DOHH2 (cell line): ENCODE measurements around the gene MYO1D.

Source experiments
- H3F3A ChIP-seq: fragments of 200-600 bp; sonication (generic), shearing (Covaris generic); 2 replicates; pipeline ENCODE4 v1.6.0; 2016; ENCODE audit warnings: antibody characterized with exemption, mild to moderate bottlenecking; ENCODE audit not compliant: control insufficient read depth, insufficient read depth
- H3K27ac ChIP-seq: fragments of 200-600 bp; sonication (generic); 2 replicates; pipeline ENCODE4 v1.5.1; 2014; ENCODE audit warnings: low read depth, mild to moderate bottlenecking, low read length, moderate library complexity
- H3K27me3 ChIP-seq: fragments of 200-600 bp; sonication (generic); 2 replicates; pipeline ENCODE4 v1.6.1; 2014; ENCODE audit warnings: mild to moderate bottlenecking, low read length, mixed read lengths; ENCODE audit not compliant: control insufficient read depth
- H3K36me3 ChIP-seq: fragments of 200-600 bp; sonication (generic); 2 replicates; pipeline ENCODE4 v1.6.1; 2014; ENCODE audit warnings: mild to moderate bottlenecking, low read length, moderate library complexity, mixed read lengths; ENCODE audit not compliant: control insufficient read depth
- H3K4me1 ChIP-seq: fragments of 200-600 bp; sonication (generic); 2 replicates; pipeline ENCODE4 v1.6.1; 2014; ENCODE audit warnings: mild to moderate bottlenecking, low read length, mixed read lengths; ENCODE audit not compliant: control insufficient read depth
- H3K4me2 ChIP-seq: fragments of 200-600 bp; sonication (generic); 2 replicates; pipeline ENCODE4 v1.6.0; 2014; ENCODE audit warnings: mild to moderate bottlenecking, low read length, moderate library complexity
- H3K4me3 ChIP-seq: fragments of 200-600 bp; sonication (generic); 2 replicates; pipeline ENCODE4 v1.5.1; 2014; ENCODE audit warnings: mild to moderate bottlenecking, low read length, mixed read lengths
- H3K79me2 ChIP-seq: fragments of 200-600 bp; sonication (generic); 2 replicates; pipeline ENCODE4 v1.6.1; 2014; ENCODE audit warnings: mild to moderate bottlenecking, low read length, mixed read lengths; ENCODE audit not compliant: control insufficient read depth
- H3K9me2 ChIP-seq: fragments of 200-600 bp; sonication (generic); replicated peaks from 2 replicates; pipeline ENCODE4 v1.6.1; 2014; ENCODE audit warnings: mild to moderate bottlenecking, low read length, mixed read lengths; ENCODE audit not compliant: control insufficient read depth
- H3K9me3 ChIP-seq: fragments of 200-600 bp; sonication (generic); 2 replicates; pipeline ENCODE4 v1.6.1; 2014; ENCODE audit warnings: antibody characterized with exemption, low read length, mixed read lengths; ENCODE audit not compliant: control insufficient read depth, insufficient read depth
- H4K20me1 ChIP-seq: fragments of 200-600 bp; sonication (generic); 2 replicates; pipeline ENCODE4 v1.6.0; 2014; ENCODE audit warnings: low read depth, mild to moderate bottlenecking, antibody characterized with exemption, low read length, moderate library complexity; ENCODE audit not compliant: control insufficient read depth, insufficient read depth
- CTCF ChIP-seq: fragments of 200-600 bp; sonication (generic); IDR thresholded peaks from one replicate; pipeline ENCODE4 v1.5.1; 2014; ENCODE audit warnings: antibody characterized with exemption, mild to moderate bottlenecking, low read depth, low read length; ENCODE audit not compliant: poor library complexity, severe bottlenecking
- EZH2phosphoT487 ChIP-seq: fragments of 200-600 bp; sonication (generic); IDR thresholded peaks from 2 replicates; pipeline ENCODE4 v1.6.1; 2017; ENCODE audit warnings: borderline replicate concordance, mild to moderate bottlenecking, antibody characterized with exemption, low read length, moderate library complexity, mixed read lengths

The MYO1D gene

GRCh38 chr17:32604966-32605365 is 272.0 kb downstream of the MYO1D start:
- Histone ChIP-seq H3K27me3 (peaks cover 18% of the 10 kb centered on the region), H4K20me1 (no peaks in the 10 kb centered on the region), H3K9me2 (no peaks in the 10 kb centered on the region), H3K36me3 (no peaks in the 10 kb centered on the region), H3K4me3 (no peak overlapping the region), H3F3A (no peaks in the 10 kb centered on the region), H3K27ac (no peak overlapping the region), H3K4me1 (peaks cover 3% of the 10 kb centered on the region; the same call in 1 of the 2 replicates), H3K79me2 (no peaks in the 10 kb centered on the region), H3K9me3 (no peaks in the 10 kb centered on the region), H3K4me2 (no peak overlapping the region)
- TF ChIP-seq CTCF (no peak), EZH2phosphoT487 (no peak)

- no peaks in the 10 kb centered on the region for H3K9me3 ChIP-seq
- H3K79me2 ChIP-seq: no peaks in the 10 kb centered on the region
- H3K9me2 ChIP-seq: no peaks in the 10 kb centered on the region
- no peaks in the 10 kb centered on the region for H3K36me3 ChIP-seq
- no peak overlapping the region for H3K27ac ChIP-seq
- H3K4me1 ChIP-seq: no peaks in the 10 kb centered on the region
- H3K4me3 ChIP-seq: no peak overlapping the region
- H3K4me2 ChIP-seq: no peak overlapping the region
- peaks cover 15% of the 10 kb centered on the region for H3K27me3 ChIP-seq
- H3F3A ChIP-seq: no peaks in the 10 kb centered on the region
- H4K20me1 ChIP-seq: no peaks in the 10 kb centered on the region
- no peak for TF ChIP-seq CTCF
- TF ChIP-seq EZH2phosphoT487: no peak
These were observed 274.5 kb downstream of the MYO1D start for GRCh38 chr17:32602396-32602795.

DNA sequence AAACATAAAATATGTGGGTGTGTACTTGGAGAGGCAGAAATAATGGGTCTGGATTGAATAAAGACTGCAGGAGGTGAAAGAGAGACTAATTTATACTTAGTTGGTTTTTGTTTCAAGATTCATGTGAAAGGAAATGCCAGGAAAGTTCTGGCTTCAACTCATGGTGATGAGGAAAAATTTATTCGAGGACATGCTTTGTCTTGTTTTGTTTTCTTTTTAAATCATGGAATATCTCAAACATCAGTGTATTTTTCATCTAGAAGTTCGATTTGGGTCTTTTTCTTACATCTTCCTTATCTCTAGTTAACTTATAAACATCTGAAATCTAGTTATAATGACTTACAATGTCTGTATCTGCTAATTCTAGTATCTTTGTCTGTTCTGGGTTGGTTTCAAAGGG is 275.1 kb downstream of the MYO1D start:
- H3K9me2 ChIP-seq: no peaks in the 10 kb centered on the region
- no peak overlapping the region for H3K27ac ChIP-seq
- no peaks in the 10 kb centered on the region for H4K20me1 ChIP-seq
- H3K36me3 ChIP-seq: no peaks in the 10 kb centered on the region
- no peaks in the 10 kb centered on the region for H3K4me1 ChIP-seq
- H3K4me2 ChIP-seq: no peak overlapping the region
- H3K9me3 ChIP-seq: no peaks in the 10 kb centered on the region
- H3K4me3 ChIP-seq: no peak overlapping the region
- H3F3A ChIP-seq: no peaks in the 10 kb centered on the region
- peaks cover 15% of the 10 kb centered on the region for H3K27me3 ChIP-seq
- H3K79me2 ChIP-seq: no peaks in the 10 kb centered on the region
- TF ChIP-seq CTCF (no peak), EZH2phosphoT487 (no peak)

DNA sequence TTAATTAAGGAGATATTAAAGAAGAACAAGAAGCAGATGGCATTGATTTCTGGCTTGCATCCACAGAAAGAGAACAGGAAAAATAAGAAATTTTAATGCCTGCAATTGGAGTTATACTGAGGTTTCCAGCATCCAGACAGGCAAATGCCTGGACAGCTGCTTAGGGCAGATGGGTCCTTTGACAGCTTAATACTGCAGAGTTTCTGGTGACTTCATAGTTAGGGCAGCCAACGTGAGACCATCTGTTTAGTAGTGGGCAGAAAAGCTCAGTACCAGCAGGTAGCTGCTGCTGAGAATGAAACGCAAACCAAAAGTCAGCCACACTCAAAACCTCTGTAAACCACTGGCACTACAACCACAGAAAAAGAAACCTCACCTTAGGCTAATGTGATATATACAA is 280.3 kb downstream of the MYO1D start:
- no peaks in the 10 kb centered on the region for H3K9me3 ChIP-seq
- H3K36me3 ChIP-seq: no peaks in the 10 kb centered on the region
- no peak overlapping the region for H3K4me3 ChIP-seq
- H3K4me1 ChIP-seq: no peaks in the 10 kb centered on the region
- H4K20me1 ChIP-seq: no peaks in the 10 kb centered on the region
- no peak overlapping the region for H3K27ac ChIP-seq
- TF ChIP-seq CTCF (no peak), EZH2phosphoT487 (no peak)
- H3K27me3 ChIP-seq: peaks cover 3% of the 10 kb centered on the region
- H3K79me2 ChIP-seq: no peaks in the 10 kb centered on the region
- H3K9me2 ChIP-seq: no peaks in the 10 kb centered on the region
- H3K4me2 ChIP-seq: no peak overlapping the region
- no peaks in the 10 kb centered on the region for H3F3A ChIP-seq
